K562 (cell line): Measurements from ENCODE around the gene HDAC7. TPM values are rescaled to one million over a fixed set of nuclear protein-coding genes. Genes with fewer than 3 reads are reported as not detected.

Source experiments
- CTBP1 ChIP-seq: fragments of 450-650 bp; IDR thresholded peaks from 2 replicates; pipeline ENCODE4 v1.6.1; 2016; ENCODE audit warnings: borderline replicate concordance
- ELF1 ChIP-seq: fragments of 200-800 bp; sonication (Bioruptor generic); IDR thresholded peaks from 2 replicates; pipeline ENCODE4 v1.6.1; 2016; ENCODE audit warnings: missing genetic modification characterization, missing compliant biosample characterization
- ETV1 ChIP-seq: fragments of 450-650 bp; conservative IDR thresholded peaks from 2 replicates; pipeline ENCODE4 v1.6.1; 2016; ENCODE audit warnings: missing genetic modification characterization, control low read depth, low read depth, missing compliant biosample characterization
- L3MBTL2 ChIP-seq: fragments of 450-650 bp; IDR thresholded peaks from 2 replicates; pipeline ENCODE4 v1.6.1; 2016; ENCODE audit warnings: mild to moderate bottlenecking, moderate library complexity
- LEF1 ChIP-seq: fragments of 450-650 bp; IDR thresholded peaks from 2 replicates; pipeline ENCODE4 v1.6.1; 2016; ENCODE audit warnings: mild to moderate bottlenecking
- MAFK ChIP-seq: IDR thresholded peaks from 2 replicates; pipeline ENCODE4 v1.6.1; 2011; ENCODE audit warnings: low read length, improper control_type of control experiment
- POLR2G ChIP-seq: fragments of 200-400 bp; formaldehyde crosslinking; IDR thresholded peaks from 2 replicates; pipeline ENCODE4 v1.6.1; 2017; ENCODE audit warnings: low read depth, mild to moderate bottlenecking, antibody characterized with exemption, low read length, moderate library complexity
- ZKSCAN8 ChIP-seq: fragments of 200-800 bp; sonication (Bioruptor generic); IDR thresholded peaks from 2 replicates; pipeline ENCODE4 v1.6.1; 2016; ENCODE audit warnings: missing genetic modification characterization, missing compliant biosample characterization
- ZNF197 ChIP-seq: fragments of 200-800 bp; sonication (Bioruptor generic); IDR thresholded peaks from 2 replicates; pipeline ENCODE4 v1.6.1; 2016; ENCODE audit warnings: low read depth, missing genetic modification characterization, missing compliant biosample characterization
- ZNF695 ChIP-seq: fragments of 450-650 bp; formaldehyde crosslinking; IDR thresholded peaks from 2 replicates; pipeline ENCODE4 v1.4.0; 2020; ENCODE audit warnings: mild to moderate bottlenecking, moderate library complexity
- ZNF766 ChIP-seq: fragments of 200-800 bp; sonication (Bioruptor generic); conservative IDR thresholded peaks from 2 replicates; pipeline ENCODE4 v1.6.1; 2016; ENCODE audit warnings: missing genetic modification characterization, missing compliant biosample characterization
- polyA plus RNA-seq, 8 experiments: library from polyadenylated mRNA; depleted of rRNA in 4 of 8; stranded (reverse) in 5 of 8; unstranded in 3 of 8; fragments of >200 nt; fragmentation: Nextera tagmentation in 2 of 8; fragmentation: Illumina TruSeq in 1 of 8; extraction: Ambion mirVana in 2 of 8; extraction: Trizol in 1 of 8; gene quantifications; 2 replicates each; pipeline versions ENCODE4 v1.2.1 to v1.2.3, GENCODE V29; 2011 to 2014; ENCODE audit warnings: inconsistent platforms in 1 of 8, missing spikeins in 1 of 8
- total RNA-seq, 7 experiments: library from RNA; depleted of rRNA in 6 of 7; stranded (reverse); fragments of >200 nt in 6 of 7; fragmentation: Illumina TruSeq in 2 of 7; extraction: Trizol in 2 of 7; gene quantifications; 2 replicates each; pipeline versions ENCODE4 v1.2.1 to v1.2.3, GENCODE V29; 2011 to 2021; ENCODE audit warnings: low replicate concordance in 1 of 7
- TF ChIP-seq, protein P1 (sequence below), 2 experiments: IDR thresholded peaks in 1 of 2; conservative IDR thresholded peaks in 1 of 2; 2 replicates each; pipeline ENCODE4 v1.6.1; 2016; ENCODE audit warnings: low read depth in 2 of 2, mild to moderate bottlenecking in 1 of 2, missing compliant biosample characterization in 1 of 2, missing genetic modification characterization in 1 of 2, moderate library complexity in 1 of 2
- TF ChIP-seq, protein P2 (sequence below): fragments of 450-650 bp; IDR thresholded peaks from 2 replicates; pipeline ENCODE4 v1.6.1; 2017; ENCODE audit warnings: antibody characterized with exemption, mild to moderate bottlenecking
- TF ChIP-seq, protein P3 (sequence below): sonication (generic); formaldehyde crosslinking; IDR thresholded peaks from 2 replicates; pipeline ENCODE4 v1.8.0; 2022; ENCODE audit warnings: mild to moderate bottlenecking, missing genetic modification reagents, borderline replicate concordance
- TF ChIP-seq, protein P4 (sequence below), 2 experiments: fragments of 450-650 bp in 1 of 2; sonication (generic) in 1 of 2; formaldehyde crosslinking in 1 of 2; IDR thresholded peaks in 1 of 2; conservative IDR thresholded peaks in 1 of 2; 2 replicates each; pipeline versions ENCODE4 v1.6.1 to v1.8.1; 2016 to 2023; ENCODE audit warnings: mild to moderate bottlenecking in 2 of 2, moderate library complexity in 2 of 2, inconsistent platforms in 1 of 2, missing genetic modification reagents in 1 of 2

HDAC7 gene
- total and polyA plus RNA-seq, 9 of the 15 experiments (the other 6 are each of a cell fraction or from before 2014, with no cell fraction given): 2.5 to 129 (median 31.1) TPM

DNA sequence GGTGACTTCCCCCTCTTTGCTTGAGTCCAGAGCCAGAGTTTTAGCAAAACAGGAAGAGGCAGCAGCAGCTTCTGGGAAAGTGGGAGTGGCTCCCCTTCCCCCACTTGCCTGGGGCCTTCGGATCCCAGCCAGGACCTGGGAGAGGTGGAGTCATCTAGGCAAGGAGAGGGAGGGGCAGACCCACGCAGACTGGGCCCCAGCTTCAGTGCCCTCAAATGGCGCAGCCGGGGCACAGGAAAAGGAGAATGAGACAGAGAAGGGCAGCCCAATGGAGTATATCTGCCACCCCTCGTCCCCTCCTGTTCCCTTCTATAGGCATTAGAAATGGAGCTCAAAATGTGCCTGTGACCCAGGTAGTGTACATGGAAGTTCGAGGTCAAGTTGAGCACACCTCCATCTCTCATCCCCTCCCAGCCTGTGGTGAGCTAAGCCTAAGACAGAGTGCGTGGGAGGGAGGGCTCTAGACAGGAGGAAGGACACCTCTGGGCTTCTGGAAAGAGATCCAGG lies 9.3 kb upstream of the HDAC7 start (continued):
- TF ChIP-seq, protein P1, sequence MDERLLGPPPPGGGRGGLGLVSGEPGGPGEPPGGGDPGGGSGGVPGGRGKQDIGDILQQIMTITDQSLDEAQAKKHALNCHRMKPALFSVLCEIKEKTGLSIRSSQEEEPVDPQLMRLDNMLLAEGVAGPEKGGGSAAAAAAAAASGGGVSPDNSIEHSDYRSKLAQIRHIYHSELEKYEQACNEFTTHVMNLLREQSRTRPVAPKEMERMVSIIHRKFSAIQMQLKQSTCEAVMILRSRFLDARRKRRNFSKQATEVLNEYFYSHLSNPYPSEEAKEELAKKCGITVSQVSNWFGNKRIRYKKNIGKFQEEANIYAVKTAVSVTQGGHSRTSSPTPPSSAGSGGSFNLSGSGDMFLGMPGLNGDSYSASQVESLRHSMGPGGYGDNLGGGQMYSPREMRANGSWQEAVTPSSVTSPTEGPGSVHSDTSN (CRISPR knock-in tag; IDR thresholded peaks at IDR 0.05; ENCODE audit: low read depth): no peak
- TF ChIP-seq, protein P1 (tag; conservative IDR thresholded peaks at IDR 0.05; ENCODE audit: low read depth): no peak
- TF ChIP-seq CTBP1 (peak; percentile 95), ZKSCAN8 (CRISPR knock-in tag) (0 out of 2 replicates have a peak, but pooled peaks have one; percentile 35), LEF1 (peak; percentile 70), L3MBTL2 (peak; percentile 66; the same call in 1 of the 2 replicates), ZNF197 (CRISPR knock-in tag) (no peak), ELF1 (tag) (peak; percentile 84), ZNF695 (CRISPR knock-in tag) (no peak), POLR2G (peak; percentile 61), MAFK (no peak), ZNF766 (CRISPR knock-in tag) (peak; percentile 61), ETV1 (tag) (0 out of 2 replicates have a peak, but pooled peaks have one; percentile 27)
- TF ChIP-seq, protein P2, sequence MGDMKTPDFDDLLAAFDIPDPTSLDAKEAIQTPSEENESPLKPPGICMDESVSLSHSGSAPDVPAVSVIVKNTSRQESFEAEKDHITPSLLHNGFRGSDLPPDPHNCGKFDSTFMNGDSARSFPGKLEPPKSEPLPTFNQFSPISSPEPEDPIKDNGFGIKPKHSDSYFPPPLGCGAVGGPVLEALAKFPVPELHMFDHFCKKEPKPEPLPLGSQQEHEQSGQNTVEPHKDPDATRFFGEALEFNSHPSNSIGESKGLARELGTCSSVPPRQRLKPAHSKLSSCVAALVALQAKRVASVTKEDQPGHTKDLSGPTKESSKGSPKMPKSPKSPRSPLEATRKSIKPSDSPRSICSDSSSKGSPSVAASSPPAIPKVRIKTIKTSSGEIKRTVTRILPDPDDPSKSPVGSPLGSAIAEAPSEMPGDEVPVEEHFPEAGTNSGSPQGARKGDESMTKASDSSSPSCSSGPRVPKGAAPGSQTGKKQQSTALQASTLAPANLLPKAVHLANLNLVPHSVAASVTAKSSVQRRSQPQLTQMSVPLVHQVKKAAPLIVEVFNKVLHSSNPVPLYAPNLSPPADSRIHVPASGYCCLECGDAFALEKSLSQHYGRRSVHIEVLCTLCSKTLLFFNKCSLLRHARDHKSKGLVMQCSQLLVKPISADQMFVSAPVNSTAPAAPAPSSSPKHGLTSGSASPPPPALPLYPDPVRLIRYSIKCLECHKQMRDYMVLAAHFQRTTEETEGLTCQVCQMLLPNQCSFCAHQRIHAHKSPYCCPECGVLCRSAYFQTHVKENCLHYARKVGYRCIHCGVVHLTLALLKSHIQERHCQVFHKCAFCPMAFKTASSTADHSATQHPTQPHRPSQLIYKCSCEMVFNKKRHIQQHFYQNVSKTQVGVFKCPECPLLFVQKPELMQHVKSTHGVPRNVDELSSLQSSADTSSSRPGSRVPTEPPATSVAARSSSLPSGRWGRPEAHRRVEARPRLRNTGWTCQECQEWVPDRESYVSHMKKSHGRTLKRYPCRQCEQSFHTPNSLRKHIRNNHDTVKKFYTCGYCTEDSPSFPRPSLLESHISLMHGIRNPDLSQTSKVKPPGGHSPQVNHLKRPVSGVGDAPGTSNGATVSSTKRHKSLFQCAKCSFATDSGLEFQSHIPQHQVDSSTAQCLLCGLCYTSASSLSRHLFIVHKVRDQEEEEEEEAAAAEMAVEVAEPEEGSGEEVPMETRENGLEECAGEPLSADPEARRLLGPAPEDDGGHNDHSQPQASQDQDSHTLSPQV: peak; percentile 78
- TF ChIP-seq, protein P3, sequence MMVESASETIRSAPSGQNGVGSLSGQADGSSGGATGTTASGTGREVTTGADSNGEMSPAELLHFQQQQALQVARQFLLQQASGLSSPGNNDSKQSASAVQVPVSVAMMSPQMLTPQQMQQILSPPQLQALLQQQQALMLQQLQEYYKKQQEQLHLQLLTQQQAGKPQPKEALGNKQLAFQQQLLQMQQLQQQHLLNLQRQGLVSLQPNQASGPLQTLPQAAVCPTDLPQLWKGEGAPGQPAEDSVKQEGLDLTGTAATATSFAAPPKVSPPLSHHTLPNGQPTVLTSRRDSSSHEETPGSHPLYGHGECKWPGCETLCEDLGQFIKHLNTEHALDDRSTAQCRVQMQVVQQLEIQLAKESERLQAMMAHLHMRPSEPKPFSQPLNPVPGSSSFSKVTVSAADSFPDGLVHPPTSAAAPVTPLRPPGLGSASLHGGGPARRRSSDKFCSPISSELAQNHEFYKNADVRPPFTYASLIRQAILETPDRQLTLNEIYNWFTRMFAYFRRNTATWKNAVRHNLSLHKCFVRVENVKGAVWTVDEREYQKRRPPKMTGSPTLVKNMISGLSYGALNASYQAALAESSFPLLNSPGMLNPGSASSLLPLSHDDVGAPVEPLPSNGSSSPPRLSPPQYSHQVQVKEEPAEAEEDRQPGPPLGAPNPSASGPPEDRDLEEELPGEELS (CRISPR knock-in tag): no peak
- TF ChIP-seq, protein P4, sequence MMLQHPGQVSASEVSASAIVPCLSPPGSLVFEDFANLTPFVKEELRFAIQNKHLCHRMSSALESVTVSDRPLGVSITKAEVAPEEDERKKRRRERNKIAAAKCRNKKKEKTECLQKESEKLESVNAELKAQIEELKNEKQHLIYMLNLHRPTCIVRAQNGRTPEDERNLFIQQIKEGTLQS (IDR thresholded peaks at IDR 0.05): peak; percentile 46; the same call in 1 of the 2 replicates
- TF ChIP-seq, protein P4 (CRISPR knock-in tag; conservative IDR thresholded peaks at IDR 0.05): no peak
